Peyer's patch (tissue), 4 donors: ENCODE measurements around the gene DERL3. TPM values are rescaled to one million over a fixed set of nuclear protein-coding genes. Genes with fewer than 3 reads are reported as not detected.

Experiments used
- DNase-seq, 3 donors: peaks; one replicate each; pipeline ENCODE4 v3.0.0-alpha.2; 2017 to 2019
- H3K27ac ChIP-seq, 4 donors: fragments of 200-600 bp; sonication (generic); one replicate each; pipeline ENCODE4 v1.5.1; 2016 to 2019
- H3K27me3 ChIP-seq, 2 donors: fragments of 200-600 bp; sonication (generic); one replicate each; pipeline ENCODE4 v1.5.1; 2019
- H3K36me3 ChIP-seq, 3 donors: fragments of 200-600 bp; sonication (generic); one replicate each; pipeline ENCODE4 v1.5.1; 2016 to 2019
- H3K4me1 ChIP-seq, 4 donors: fragments of 200-600 bp; sonication (generic); one replicate each; pipeline ENCODE4 v1.5.1; 2016 to 2019
- H3K4me3 ChIP-seq, 4 donors: fragments of 200-600 bp; sonication (generic); 1 replicate in 3 of 4; 2 replicates in 1 of 4; pipeline ENCODE4 v1.5.1; 2016 to 2019; ENCODE audit warnings: mild to moderate bottlenecking in 1 of 4
- H3K9me3 ChIP-seq, 4 donors: fragments of 200-600 bp; sonication (generic); one replicate each; pipeline ENCODE4 v1.5.1; 2016 to 2019; ENCODE audit warnings: mild to moderate bottlenecking in 1 of 4
- POLR2A ChIP-seq, 2 donors: fragments of 450-650 bp; IDR thresholded peaks; one replicate each; pipeline ENCODE4 v1.5.1; 2017; ENCODE audit warnings: antibody characterized with exemption in 2 of 2, mild to moderate bottlenecking in 2 of 2, moderate library complexity in 2 of 2
- total RNA-seq, 4 donors: library from RNA; depleted of rRNA; stranded (reverse); fragments of >200 nt; gene quantifications; one replicate each; pipeline ENCODE4 v1.1.0, GENCODE V29; 2016
- TF ChIP-seq, protein P1 (sequence below), 6 experiments: fragments of 450-650 bp in 4 of 6; fragments of 200-600 bp in 2 of 6; sonication (generic) in 1 of 6; IDR thresholded peaks; one replicate each; pipeline ENCODE4 v1.5.1; 2017 to 2019; ENCODE audit warnings: antibody characterized with exemption in 6 of 6, mild to moderate bottlenecking in 3 of 6, moderate library complexity in 1 of 6

The DERL3 gene
- total RNA-seq, 4 donors from 2014 or later, result 1.1 to 17.3 (median 3.4) TPM

DNA sequence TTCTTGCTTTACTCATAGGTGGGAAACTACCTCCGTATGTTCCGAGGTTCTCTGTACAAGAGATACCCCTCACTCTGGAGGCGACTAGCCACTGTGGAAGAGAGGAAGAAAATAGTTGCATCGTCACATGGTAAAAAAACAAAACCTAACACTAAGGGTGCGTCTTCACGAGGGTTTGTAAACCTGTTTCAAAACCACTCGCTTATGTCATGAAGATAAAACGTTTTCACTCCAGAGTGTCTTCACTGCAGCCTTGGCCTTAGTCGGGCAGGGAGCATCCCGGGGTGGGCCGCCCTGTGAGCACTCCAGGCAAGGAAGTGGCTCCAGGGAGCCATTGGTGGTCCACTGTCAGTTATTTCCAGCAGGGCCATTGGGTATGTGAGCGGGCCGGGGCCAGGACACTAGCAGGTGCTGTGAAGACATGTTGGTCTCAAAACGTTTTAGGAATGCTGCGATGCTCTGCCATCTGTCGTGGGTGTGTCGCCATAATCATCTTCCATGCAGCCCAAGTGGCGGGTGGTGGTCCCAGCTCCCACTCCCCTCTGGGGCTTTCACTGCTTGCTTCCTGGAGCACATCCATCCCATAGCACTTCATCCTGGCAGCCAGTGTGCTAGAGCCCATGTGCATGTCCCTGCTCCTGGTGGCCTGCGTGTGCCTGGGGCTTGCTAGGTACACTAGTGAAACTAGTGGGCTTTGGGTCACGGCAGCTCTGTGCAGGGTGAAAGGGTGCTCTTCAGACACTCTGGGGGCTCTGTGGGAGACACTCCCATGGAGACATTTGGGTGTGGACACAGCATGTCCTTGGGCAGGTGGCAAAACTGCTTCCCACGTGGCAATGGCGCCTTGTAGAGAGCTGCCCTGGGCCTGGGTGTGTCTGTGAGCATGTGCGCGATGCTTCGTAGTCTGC, 46.8 kb downstream of the DERL3 start:
- Histone ChIP-seq H3K27ac (no peak overlapping the region), H3K4me3 (no peak overlapping the region), H3K27me3 (no peaks in the 10 kb centered on the region), H3K9me3 (no peaks in the 10 kb centered on the region), H3K4me1 (peaks cover 0 to 20% (median 8%) of the 10 kb centered on the region in 4 donors), H3K36me3 (peaks cover 0 to 57% (median 2%) of the 10 kb centered on the region in 3 donors)
- TF ChIP-seq POLR2A (IDR thresholded peaks at IDR 0.05), result no peak
- TF ChIP-seq, protein P1, sequence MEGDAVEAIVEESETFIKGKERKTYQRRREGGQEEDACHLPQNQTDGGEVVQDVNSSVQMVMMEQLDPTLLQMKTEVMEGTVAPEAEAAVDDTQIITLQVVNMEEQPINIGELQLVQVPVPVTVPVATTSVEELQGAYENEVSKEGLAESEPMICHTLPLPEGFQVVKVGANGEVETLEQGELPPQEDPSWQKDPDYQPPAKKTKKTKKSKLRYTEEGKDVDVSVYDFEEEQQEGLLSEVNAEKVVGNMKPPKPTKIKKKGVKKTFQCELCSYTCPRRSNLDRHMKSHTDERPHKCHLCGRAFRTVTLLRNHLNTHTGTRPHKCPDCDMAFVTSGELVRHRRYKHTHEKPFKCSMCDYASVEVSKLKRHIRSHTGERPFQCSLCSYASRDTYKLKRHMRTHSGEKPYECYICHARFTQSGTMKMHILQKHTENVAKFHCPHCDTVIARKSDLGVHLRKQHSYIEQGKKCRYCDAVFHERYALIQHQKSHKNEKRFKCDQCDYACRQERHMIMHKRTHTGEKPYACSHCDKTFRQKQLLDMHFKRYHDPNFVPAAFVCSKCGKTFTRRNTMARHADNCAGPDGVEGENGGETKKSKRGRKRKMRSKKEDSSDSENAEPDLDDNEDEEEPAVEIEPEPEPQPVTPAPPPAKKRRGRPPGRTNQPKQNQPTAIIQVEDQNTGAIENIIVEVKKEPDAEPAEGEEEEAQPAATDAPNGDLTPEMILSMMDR (IDR thresholded peaks at IDR 0.05), result no peak
- peak in 1 of 3 donors; percentile 39 for DNase-seq

DNA sequence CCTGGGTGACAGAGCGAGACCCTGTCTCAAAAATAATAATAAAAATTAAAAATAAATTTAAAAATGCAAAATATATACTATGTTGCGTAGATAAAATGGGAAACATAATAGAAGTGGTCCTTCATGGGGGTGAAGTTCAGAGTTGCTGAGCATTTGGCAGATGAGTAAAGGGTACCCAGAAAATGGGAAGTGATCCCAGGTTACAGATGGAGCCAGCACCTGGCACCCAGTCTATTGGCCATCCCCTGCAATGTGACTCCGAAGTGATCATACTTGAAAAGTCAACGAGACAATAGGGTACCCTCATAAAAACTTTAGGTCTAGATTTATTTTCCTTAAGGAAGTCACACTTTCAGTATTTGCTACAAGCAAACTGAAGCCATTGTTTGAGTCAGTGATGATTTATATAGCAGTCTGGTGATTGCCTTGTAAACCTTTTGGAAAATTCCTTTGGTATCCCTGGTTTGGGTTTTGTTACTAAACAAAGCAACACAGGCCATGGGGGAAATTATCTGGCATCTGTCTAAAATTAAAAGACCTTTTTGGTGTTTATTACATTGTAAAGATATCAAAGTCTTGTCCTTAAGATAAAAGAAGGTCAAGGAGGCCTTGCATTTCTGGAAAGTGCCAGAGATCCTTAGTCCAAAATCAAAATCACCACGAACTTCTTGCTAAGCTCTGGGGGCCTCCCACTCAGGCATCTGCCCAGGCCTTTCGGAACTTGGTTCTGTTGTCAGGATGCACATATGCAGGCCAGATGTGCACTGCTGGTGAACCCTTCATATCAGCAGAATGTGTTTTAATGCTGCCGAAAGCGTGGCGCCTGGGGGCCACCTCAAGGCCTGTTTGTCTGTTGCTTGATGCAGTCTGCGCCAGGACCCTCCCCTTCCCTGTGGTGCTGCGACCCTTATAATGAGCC, 47.7 kb downstream of the DERL3 start:
- Histone ChIP-seq H3K36me3 (peaks cover 0 to 50% (median 1%) of the 10 kb centered on the region in 3 donors), H3K27me3 (no peaks in the 10 kb centered on the region), H3K27ac (no peak overlapping the region), H3K4me3 (no peak overlapping the region), H3K4me1 (peaks cover 0 to 26% (median 10%) of the 10 kb centered on the region in 4 donors), H3K9me3 (no peaks in the 10 kb centered on the region)
- TF ChIP-seq, protein P1 (IDR thresholded peaks at IDR 0.05), result no peak
- no peak for TF ChIP-seq POLR2A (IDR thresholded peaks at IDR 0.05)
- peak in 1 of 3 donors; percentile 33 for DNase-seq

DNA sequence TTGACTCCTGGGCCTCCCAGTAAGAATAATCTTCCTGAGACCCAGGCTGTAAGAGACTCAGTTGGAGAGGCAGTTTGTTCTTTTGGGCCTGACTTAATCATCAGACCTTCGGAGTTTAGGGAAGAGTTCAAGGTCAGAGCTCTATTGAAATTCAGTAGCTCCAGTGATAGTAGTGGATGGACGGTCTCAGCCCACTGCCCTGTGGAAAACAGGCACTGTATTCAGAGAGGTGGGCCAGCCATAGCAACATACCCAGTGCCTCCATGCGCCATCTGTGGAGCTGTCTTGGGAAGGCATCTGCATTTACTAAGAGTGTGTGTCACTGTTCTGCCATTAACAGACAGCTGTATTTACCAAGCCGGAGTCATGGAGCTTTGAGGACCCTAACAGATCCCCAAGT, 49.2 kb downstream of the DERL3 start:
- H3K27me3 ChIP-seq, result no peaks in the 10 kb centered on the region
- DNase-seq, result peak in 1 of 3 donors; percentile 19
- no peak overlapping the region for H3K27ac ChIP-seq
- H3K9me3 ChIP-seq, result no peaks in the 10 kb centered on the region
- TF ChIP-seq, protein P1 (IDR thresholded peaks at IDR 0.05), result no peak
- no peak for TF ChIP-seq POLR2A (IDR thresholded peaks at IDR 0.05)
- H3K4me1 ChIP-seq, result peaks cover 0 to 28% (median 10%) of the 10 kb centered on the region in 4 donors
- peaks cover 0 to 36% (median 0%) of the 10 kb centered on the region in 3 donors for H3K36me3 ChIP-seq
- no peak overlapping the region for H3K4me3 ChIP-seq

DNA sequence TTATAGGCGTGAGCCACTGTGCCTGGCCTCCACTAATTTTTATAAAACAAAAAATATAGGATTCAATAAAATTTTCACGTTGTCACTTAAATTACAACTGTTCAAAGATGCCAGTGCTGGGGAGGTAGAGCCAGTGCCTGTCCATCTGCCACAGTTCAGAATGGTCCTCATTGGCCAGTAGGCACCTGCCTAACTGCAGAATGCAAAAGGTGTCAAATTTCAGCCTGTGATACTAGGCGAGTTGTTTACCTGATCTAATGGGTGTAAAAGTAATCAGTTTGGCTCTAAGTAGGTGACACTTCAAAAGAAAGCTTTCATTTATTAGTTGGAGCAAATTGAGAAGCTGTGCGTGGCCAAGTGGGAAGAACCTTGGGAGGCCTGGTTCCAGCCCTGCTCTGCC, 49.7 kb downstream of the DERL3 start:
- H3K27ac ChIP-seq, result no peak overlapping the region
- peaks cover 0 to 30% (median 0%) of the 10 kb centered on the region in 3 donors for H3K36me3 ChIP-seq
- H3K4me3 ChIP-seq, result no peak overlapping the region
- no peaks in the 10 kb centered on the region for H3K27me3 ChIP-seq
- H3K9me3 ChIP-seq, result no peaks in the 10 kb centered on the region
- TF ChIP-seq, protein P1 (IDR thresholded peaks at IDR 0.05), result no peak
- no peak for TF ChIP-seq POLR2A (IDR thresholded peaks at IDR 0.05)
- H3K4me1 ChIP-seq, result peaks cover 0 to 33% (median 10%) of the 10 kb centered on the region in 4 donors
- peak in 1 of 3 donors; percentile 7 for DNase-seq

DNA sequence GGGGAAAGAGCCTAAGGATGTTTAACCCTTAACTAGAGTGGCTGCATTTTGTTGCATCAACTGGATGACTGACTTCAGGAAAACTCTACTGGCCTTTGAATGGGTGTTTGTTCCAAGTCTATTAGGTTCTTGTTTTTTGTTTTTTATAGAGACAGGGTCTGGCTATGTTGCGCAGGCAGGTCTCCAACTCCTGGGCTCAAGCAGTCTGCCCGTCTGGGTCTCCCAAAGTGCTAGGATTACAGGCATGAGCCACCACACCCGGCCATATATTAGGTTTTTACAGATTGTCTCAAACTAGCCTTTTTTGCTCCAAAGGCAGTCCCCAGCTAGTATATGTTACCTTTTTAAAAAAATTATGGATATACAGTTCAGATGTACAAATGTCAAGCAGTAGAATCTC, 50.9 kb downstream of the DERL3 start:
- H3K4me3 ChIP-seq, result peak overlapping the region; percentile 84 to 98 (median 92)
- no peak for TF ChIP-seq POLR2A (IDR thresholded peaks at IDR 0.05)
- TF ChIP-seq, protein P1 (IDR thresholded peaks at IDR 0.05), result no peak
- peak overlapping the region in 3 of 4 donors; percentile 98 to 100 (median 100) for H3K27ac ChIP-seq
- no peaks in the 10 kb centered on the region for H3K27me3 ChIP-seq
- H3K4me1 ChIP-seq, result peaks cover 0 to 35% (median 10%) of the 10 kb centered on the region in 4 donors
- H3K9me3 ChIP-seq, result no peaks in the 10 kb centered on the region
- DNase-seq, result peak in 1 of 3 donors; percentile 10
- H3K36me3 ChIP-seq, result peaks cover 0 to 18% (median 0%) of the 10 kb centered on the region in 3 donors
